Measurements from ENCODE around the gene CDC42EP2. TPM values are rescaled to one million over a fixed set of nuclear protein-coding genes. Genes with fewer than 3 reads are reported as not detected.
"Not testable (repeated sequence)": the region's sequence is repeated elsewhere in the genome, so short reads cannot be mapped to it uniquely, and the experiment has no call there.

Gene CDC42EP2
- total RNA-seq, 2 experiments from 2014 or later, result 0.18 to 0.54 TPM

- Mint-ChIP-seq H3K27ac (no peak overlapping the region), H3K9me3 (no peaks in the 10 kb centered on the region), H3K27me3 (no peaks in the 10 kb centered on the region), H3K4me3 (no peak overlapping the region), H3K4me1 (no peaks in the 10 kb centered on the region), H3K36me3 (no peaks in the 10 kb centered on the region)
- DNase-seq, result no peak
Observed at GRCh38 chr11:65323813-65324212, 9.1 kb downstream of the CDC42EP2 start.

GRCh38 chr11:65325435-65325834 is 10.8 kb downstream of the CDC42EP2 start:
- Mint-ChIP-seq H3K9me3 (no peaks in the 10 kb centered on the region), H3K4me1 (peaks cover 10% of the 10 kb centered on the region), H3K36me3 (no peaks in the 10 kb centered on the region), H3K4me3 (no peak overlapping the region), H3K27ac (no peak overlapping the region), H3K27me3 (no peaks in the 10 kb centered on the region)
- no peak for DNase-seq

GRCh38 chr11:65327021-65327420 is 12.4 kb downstream of the CDC42EP2 start:
- peaks cover 10% of the 10 kb centered on the region for H3K4me1 Mint-ChIP-seq
- H3K36me3 Mint-ChIP-seq, result no peaks in the 10 kb centered on the region
- no peak overlapping the region for H3K27ac Mint-ChIP-seq
- H3K27me3 Mint-ChIP-seq, result no peaks in the 10 kb centered on the region
- no peaks in the 10 kb centered on the region for H3K9me3 Mint-ChIP-seq
- no peak for DNase-seq
- no peak overlapping the region for H3K4me3 Mint-ChIP-seq

- H3K27ac Mint-ChIP-seq, result no peak overlapping the region
- H3K4me3 Mint-ChIP-seq, result peak overlapping the region; percentile 48
- no peak for DNase-seq
- H3K9me3 Mint-ChIP-seq, result no peaks in the 10 kb centered on the region
- H3K36me3 Mint-ChIP-seq, result no peaks in the 10 kb centered on the region
- H3K4me1 Mint-ChIP-seq, result peaks cover 10% of the 10 kb centered on the region
- no peaks in the 10 kb centered on the region for H3K27me3 Mint-ChIP-seq
Observed at GRCh38 chr11:65329478-65329877, 14.8 kb downstream of the CDC42EP2 start.

- Mint-ChIP-seq H3K9me3 (no peaks in the 10 kb centered on the region), H3K27ac (no peak overlapping the region), H3K4me1 (peaks cover 13% of the 10 kb centered on the region), H3K4me3 (peak overlapping the region; percentile 48), H3K27me3 (no peaks in the 10 kb centered on the region), H3K36me3 (no peaks in the 10 kb centered on the region)
- peak; percentile 68 for DNase-seq
Observed at GRCh38 chr11:65329944-65330403, 15.3 kb downstream of the CDC42EP2 start.

GRCh38 chr11:65330544-65330943 is 15.9 kb downstream of the CDC42EP2 start:
- no peak overlapping the region for H3K27ac Mint-ChIP-seq
- peaks cover 19% of the 10 kb centered on the region for H3K4me1 Mint-ChIP-seq
- DNase-seq, result no peak
- H3K27me3 Mint-ChIP-seq, result no peaks in the 10 kb centered on the region
- no peak overlapping the region for H3K4me3 Mint-ChIP-seq
- H3K36me3 Mint-ChIP-seq, result no peaks in the 10 kb centered on the region
- no peaks in the 10 kb centered on the region for H3K9me3 Mint-ChIP-seq

GRCh38 chr11:65332591-65332990 is 17.9 kb downstream of the CDC42EP2 start:
- H3K4me1 Mint-ChIP-seq, result peaks cover 22% of the 10 kb centered on the region
- H3K27ac Mint-ChIP-seq, H3K9me3 Mint-ChIP-seq, H3K27me3 Mint-ChIP-seq, H3K4me3 Mint-ChIP-seq, H3K36me3 Mint-ChIP-seq, DNase-seq: not testable (repeated sequence)

- DNase-seq, result no peak
- Mint-ChIP-seq H3K27me3 (no peaks in the 10 kb centered on the region), H3K4me1 (peaks cover 33% of the 10 kb centered on the region), H3K9me3 (no peaks in the 10 kb centered on the region), H3K36me3 (no peaks in the 10 kb centered on the region), H3K4me3 (peak overlapping the region; percentile 84), H3K27ac (peak overlapping the region; percentile 79)
Observed at GRCh38 chr11:65334696-65335295, 20.1 kb downstream of the CDC42EP2 start.

GRCh38 chr11:65338676-65339075 is 24.0 kb downstream of the CDC42EP2 start:
- peaks cover 2% of the 10 kb centered on the region for H3K36me3 Mint-ChIP-seq
- H3K27ac Mint-ChIP-seq, result no peak overlapping the region
- no peak for DNase-seq
- peaks cover 28% of the 10 kb centered on the region for H3K4me1 Mint-ChIP-seq
- no peak overlapping the region for H3K4me3 Mint-ChIP-seq
- no peaks in the 10 kb centered on the region for H3K9me3 Mint-ChIP-seq
- H3K27me3 Mint-ChIP-seq, result no peaks in the 10 kb centered on the region

GRCh38 chr11:65340226-65340625 is 25.6 kb downstream of the CDC42EP2 start:
- H3K4me1 Mint-ChIP-seq, result peaks cover 22% of the 10 kb centered on the region
- H3K27me3 Mint-ChIP-seq, result no peaks in the 10 kb centered on the region
- no peaks in the 10 kb centered on the region for H3K9me3 Mint-ChIP-seq
- DNase-seq, result no peak
- H3K4me3 Mint-ChIP-seq, result no peak overlapping the region
- H3K27ac Mint-ChIP-seq, result no peak overlapping the region
- H3K36me3 Mint-ChIP-seq, result peaks cover 5% of the 10 kb centered on the region

GRCh38 chr11:65341856-65342255 is 27.2 kb downstream of the CDC42EP2 start:
- H3K9me3 Mint-ChIP-seq, result no peaks in the 10 kb centered on the region
- no peak for DNase-seq
- H3K36me3 Mint-ChIP-seq, result peaks cover 13% of the 10 kb centered on the region
- H3K4me3 Mint-ChIP-seq, result no peak overlapping the region
- no peak overlapping the region for H3K27ac Mint-ChIP-seq
- H3K27me3 Mint-ChIP-seq, result no peaks in the 10 kb centered on the region
- peaks cover 16% of the 10 kb centered on the region for H3K4me1 Mint-ChIP-seq

GRCh38 chr11:65351511-65351910 is 36.8 kb downstream of the CDC42EP2 start:
- H3K27ac Mint-ChIP-seq, result no peak overlapping the region
- DNase-seq, result no peak
- H3K9me3 Mint-ChIP-seq, result no peaks in the 10 kb centered on the region
- H3K4me1 Mint-ChIP-seq, result peaks cover 10% of the 10 kb centered on the region
- H3K27me3 Mint-ChIP-seq, result no peaks in the 10 kb centered on the region
- H3K4me3 Mint-ChIP-seq, result no peak overlapping the region
- H3K36me3 Mint-ChIP-seq, result peaks cover 10% of the 10 kb centered on the region

GRCh38 chr11:65352783-65353182 is 38.1 kb downstream of the CDC42EP2 start:
- no peak for DNase-seq
- Mint-ChIP-seq H3K4me1 (peaks cover 10% of the 10 kb centered on the region), H3K4me3 (no peak overlapping the region), H3K27me3 (no peaks in the 10 kb centered on the region), H3K27ac (peak overlapping the region; percentile 61), H3K36me3 (peaks cover 8% of the 10 kb centered on the region), H3K9me3 (no peaks in the 10 kb centered on the region)

- Mint-ChIP-seq H3K27ac (peak overlapping the region; percentile 55), H3K4me3 (no peak overlapping the region), H3K9me3 (no peaks in the 10 kb centered on the region), H3K36me3 (peaks cover 5% of the 10 kb centered on the region), H3K27me3 (no peaks in the 10 kb centered on the region), H3K4me1 (peaks cover 10% of the 10 kb centered on the region)
- no peak for DNase-seq
Observed at GRCh38 chr11:65353376-65353775, 38.7 kb downstream of the CDC42EP2 start.

- H3K4me3 Mint-ChIP-seq, result peak overlapping the region; percentile 19
- H3K27me3 Mint-ChIP-seq, result no peaks in the 10 kb centered on the region
- H3K27ac Mint-ChIP-seq, result peak overlapping the region; percentile 55
- H3K4me1 Mint-ChIP-seq, result peaks cover 10% of the 10 kb centered on the region
- H3K36me3 Mint-ChIP-seq, result peaks cover 1% of the 10 kb centered on the region
- no peaks in the 10 kb centered on the region for H3K9me3 Mint-ChIP-seq
- no peak for DNase-seq
Observed at GRCh38 chr11:65353900-65354264, 39.2 kb downstream of the CDC42EP2 start.

GRCh38 chr11:65354265-65355012 is 39.8 kb downstream of the CDC42EP2 start, which contains the start of gene TIGD3:
TSS of gene TIGD3 (plus strand) at chr11:65354751. CDS start at chr11:65355809, 1,058 bp downstream.
- H3K9me3 Mint-ChIP-seq, result no peaks in the 10 kb centered on the region
- H3K27me3 Mint-ChIP-seq, result no peaks in the 10 kb centered on the region
- H3K27ac Mint-ChIP-seq, result peak within 1 kb of the TSS; percentile 67
- peak; percentile 97 for DNase-seq
- peaks cover 10% of the 10 kb centered on the region for H3K4me1 Mint-ChIP-seq
- peak within 1 kb of the TSS; percentile 89 for H3K4me3 Mint-ChIP-seq
- H3K36me3 Mint-ChIP-seq, result no peaks in the 10 kb centered on the region
